Measurements from ENCODE around the gene ATXN7. TPM values are rescaled to one million over a fixed set of nuclear protein-coding genes. Genes with fewer than 3 reads are reported as not detected.

The ATXN7 gene
- total RNA-seq, 1 donor from 2014 or later, result 12.6 TPM

DNA sequence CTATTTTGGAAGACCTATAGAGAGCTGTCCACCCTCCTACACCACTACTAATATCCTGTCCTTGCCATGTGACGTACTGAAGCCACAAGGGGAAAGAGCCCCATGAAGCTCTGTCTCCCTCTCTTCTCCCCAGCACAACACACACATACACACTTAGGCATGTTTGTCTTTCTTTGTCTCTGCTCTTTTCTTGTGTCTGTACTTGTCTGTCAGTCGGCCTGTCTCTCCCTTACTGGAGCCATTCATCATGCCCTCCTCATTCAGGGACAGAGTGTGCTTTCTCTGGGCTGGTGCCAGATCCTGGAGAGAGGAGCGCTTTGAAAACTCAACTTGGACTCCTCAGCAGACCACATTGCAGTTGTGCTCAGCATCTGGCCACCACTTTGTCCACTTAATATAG lies 112.1 kb downstream of the ATXN7 start:
- intact Hi-C loops (cut with micrococcal nuclease), result no loop called here
- ATAC-seq, result peak; percentile 89
- peak; percentile 66 for DNase-seq

DNA sequence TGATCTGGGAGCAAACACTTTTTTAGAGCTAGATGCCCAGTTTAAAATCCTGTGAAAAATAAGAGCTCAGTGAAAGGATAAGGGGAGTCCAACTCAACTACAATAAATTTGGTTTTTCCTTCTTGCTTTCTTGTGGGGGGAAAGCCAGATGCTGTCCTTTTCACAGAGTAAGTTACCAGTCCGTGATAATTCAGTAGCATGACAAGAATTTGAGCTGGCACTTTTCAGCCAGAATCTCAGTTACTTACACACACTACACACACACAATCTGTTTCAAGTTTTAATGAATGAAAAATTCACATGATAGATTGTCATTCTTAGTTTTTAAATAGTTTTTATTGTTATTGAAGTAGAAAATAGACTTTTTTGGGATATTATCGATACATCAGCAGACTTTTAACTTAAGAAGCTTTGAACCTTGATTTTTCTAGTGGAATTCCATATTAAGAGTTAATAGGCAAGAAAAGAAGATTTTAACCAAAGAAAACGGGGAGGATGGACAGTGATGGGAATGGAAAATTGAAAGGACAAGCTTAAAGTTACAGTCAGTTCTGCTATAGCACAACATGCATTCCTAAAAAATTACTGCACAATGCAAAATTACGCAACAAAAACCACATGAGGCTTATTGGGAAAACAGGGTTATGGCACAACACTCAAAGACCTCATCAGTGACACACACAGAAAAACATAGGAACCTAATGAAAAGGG lies 112.6 kb downstream of the ATXN7 start:
- peak; percentile 78 for ATAC-seq
- DNase-seq, result no peak
- intact Hi-C loops (cut with micrococcal nuclease), result no loop called here

GRCh38 chr3:63976872-63977200 lies 113.2 kb downstream of the ATXN7 start:
- DNase-seq, result no peak
- intact Hi-C loops (cut with micrococcal nuclease), result no loop called here
- ATAC-seq, result peak; percentile 21

DNA sequence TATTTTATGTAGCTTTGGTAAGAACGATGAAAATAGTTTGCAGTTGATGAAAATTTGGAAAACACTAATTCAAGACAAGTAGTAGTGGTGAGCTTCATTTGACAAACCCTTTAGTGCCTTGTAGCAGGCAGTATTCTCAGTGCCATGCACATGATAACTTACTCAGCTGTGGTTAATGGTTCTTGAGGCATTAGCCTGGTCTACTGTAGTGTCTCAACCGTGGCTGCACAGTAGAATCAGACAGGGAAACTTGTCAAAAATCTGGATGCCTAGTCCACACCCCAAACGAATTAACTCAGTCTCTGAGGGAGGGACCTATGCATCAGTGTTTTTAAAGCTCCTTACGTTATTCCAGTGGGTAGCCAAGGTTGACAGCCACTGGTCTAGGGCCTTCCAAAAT lies 114.2 kb downstream of the ATXN7 start:
- DNase-seq, result no peak
- intact Hi-C loops (cut with micrococcal nuclease), result no loop called here
- no peak for ATAC-seq

- ATAC-seq, result no peak
- no peak for DNase-seq
- intact Hi-C loops (cut with micrococcal nuclease), result no loop called here
These were observed 115.6 kb downstream of the ATXN7 start for GRCh38 chr3:63979093-63979885.

- DNase-seq (no peak), ATAC-seq (no peak)
- intact Hi-C loops (cut with micrococcal nuclease), result no loop called here
These were observed 116.4 kb downstream of the ATXN7 start for GRCh38 chr3:63980019-63980418.

- DNase-seq (no peak), ATAC-seq (no peak)
- intact Hi-C loops (cut with micrococcal nuclease), result no loop called here
These were observed 117.3 kb downstream of the ATXN7 start for GRCh38 chr3:63980830-63981498.

- DNase-seq (no peak), ATAC-seq (no peak)
- intact Hi-C loops (cut with micrococcal nuclease), result no loop called here
These were observed 118.3 kb downstream of the ATXN7 start for GRCh38 chr3:63981980-63982379.

DNA sequence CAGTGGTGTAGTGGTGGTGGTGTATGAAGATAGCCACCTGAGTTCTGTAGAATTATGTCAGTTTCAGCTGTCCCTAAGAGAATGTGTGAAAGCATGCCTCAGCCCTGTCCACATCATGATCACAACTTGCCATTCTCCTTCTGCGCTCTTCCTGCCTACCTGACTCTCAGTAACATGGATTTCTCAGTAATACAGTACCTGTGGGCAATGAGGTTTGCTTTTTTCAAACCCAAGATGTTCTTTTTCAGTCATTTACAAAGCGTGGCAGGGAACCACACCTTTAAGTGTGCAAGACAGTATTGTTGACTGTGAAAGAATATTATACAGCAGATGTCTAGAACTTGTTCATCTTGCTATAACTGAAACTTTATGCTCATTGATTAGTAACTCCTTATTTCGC lies 120.7 kb downstream of the ATXN7 start:
- intact Hi-C loops (cut with micrococcal nuclease), result no loop called here
- DNase-seq (no peak), ATAC-seq (no peak)

- intact Hi-C loops (cut with micrococcal nuclease), result no loop called here
- ATAC-seq (no peak), DNase-seq (no peak)
These were observed 122.5 kb downstream of the ATXN7 start for GRCh38 chr3:63986146-63986545.

GRCh38 chr3:63986831-63987230 lies 123.2 kb downstream of the ATXN7 start:
- DNase-seq, result no peak
- no peak for ATAC-seq
- intact Hi-C loops (cut with micrococcal nuclease), result no loop called here

DNA sequence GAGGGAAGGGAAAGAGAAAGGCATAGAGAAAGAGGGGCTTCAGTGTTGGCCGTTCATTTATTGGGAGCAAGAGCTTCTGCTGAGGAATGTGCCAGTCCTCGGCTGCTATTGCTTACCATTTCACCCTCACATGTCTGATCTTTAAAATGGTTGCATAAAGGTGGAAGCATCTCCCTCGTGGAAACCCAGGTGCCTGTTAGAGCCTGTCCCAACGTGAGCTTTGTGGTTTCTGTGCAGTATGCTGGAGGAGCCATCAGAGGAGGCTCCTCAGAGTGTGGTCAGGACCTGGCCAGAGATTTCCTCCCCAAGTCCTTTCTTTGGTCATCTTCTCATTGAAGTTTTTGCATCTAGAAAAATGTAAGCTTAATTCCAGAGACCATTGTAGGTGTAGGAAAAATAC lies 125.3 kb downstream of the ATXN7 start:
- no peak for ATAC-seq
- intact Hi-C loops (cut with micrococcal nuclease), result no loop called here

GRCh38 chr3:63990204-63990603 lies 126.5 kb downstream of the ATXN7 start:
- no peak for ATAC-seq
- intact Hi-C loops (cut with micrococcal nuclease), result no loop called here

More for the DNA sequence above, 125.3 kb downstream of the ATXN7 start:
- no peak for DNase-seq

GRCh38 chr3:63990733-63991132 lies 127.1 kb downstream of the ATXN7 start:
- intact Hi-C loops (cut with micrococcal nuclease), result no loop called here
- no peak for ATAC-seq

More at GRCh38 chr3:63990204-63990603, 126.5 kb downstream of the ATXN7 start:
- DNase-seq, result no peak

GRCh38 chr3:63991666-63992065 lies 128.0 kb downstream of the ATXN7 start:
- intact Hi-C loops (cut with micrococcal nuclease), result no loop called here
- ATAC-seq (no peak), DNase-seq (no peak)

More at GRCh38 chr3:63990733-63991132, 127.1 kb downstream of the ATXN7 start:
- DNase-seq, result no peak

GRCh38 chr3:63992516-63993209 lies 129.0 kb downstream of the ATXN7 start:
- DNase-seq (no peak), ATAC-seq (no peak)
- intact Hi-C loops (cut with micrococcal nuclease), result no loop called here

GRCh38 chr3:63993653-63994079 lies 130.0 kb downstream of the ATXN7 start:
- intact Hi-C loops (cut with micrococcal nuclease), result no loop called here
- peak; percentile 58 for DNase-seq
- ATAC-seq, result peak; percentile 91

GRCh38 chr3:63995086-63995485 lies 131.4 kb downstream of the ATXN7 start:
- intact Hi-C loops (cut with micrococcal nuclease), result no loop called here
- no peak for ATAC-seq
- no peak for DNase-seq

- intact Hi-C loops (cut with micrococcal nuclease), result no loop called here
- ATAC-seq, result peak; percentile 82
- no peak for DNase-seq
These were observed 135.4 kb downstream of the ATXN7 start for GRCh38 chr3:63998852-63999754.

Data from left ventricle myocardium superior (tissue), 1 donor.